HG03558 (cell line): Measurements from ENCODE around the gene CMTM6.
"Not testable (repeated sequence)": the region's sequence is repeated elsewhere in the genome, so short reads cannot be mapped to it uniquely, and the experiment has no call there.

Source experiments
- ATAC-seq: cut with Tn5 transposase; IDR thresholded peaks from one replicate; pipeline ENCODE4 v1.9.1; 2021; ENCODE audit warnings: moderate number of reproducible peaks; ENCODE audit not compliant: unreplicated experiment; ENCODE audit errors: extremely low read depth

The CMTM6 gene

GRCh38 chr3:32500880-32501782 is 1.5 kb downstream of the CMTM6 start:
- ATAC-seq: no peak

DNA sequence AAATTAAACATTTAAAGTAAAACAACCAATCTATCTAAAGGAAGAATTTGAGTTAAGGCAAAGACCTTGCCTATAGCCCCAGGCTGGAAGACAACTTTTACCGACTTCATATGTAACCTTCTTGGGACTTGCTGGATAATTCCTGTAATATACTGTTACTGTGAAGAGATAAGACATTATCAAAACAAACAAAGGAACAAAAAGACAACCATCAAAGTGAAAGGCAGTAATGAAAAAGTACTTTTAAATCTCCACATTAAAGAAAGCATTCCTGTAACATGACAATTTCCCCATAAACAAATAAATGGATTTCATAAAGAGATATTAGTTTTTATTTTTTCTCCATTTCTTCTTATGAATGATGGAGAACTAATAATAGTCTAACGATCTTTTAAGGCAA is 2.4 kb downstream of the CMTM6 start:
- ATAC-seq: no peak

- no peak for ATAC-seq
Observed at GRCh38 chr3:32499585-32499984, 3.1 kb downstream of the CMTM6 start.

DNA sequence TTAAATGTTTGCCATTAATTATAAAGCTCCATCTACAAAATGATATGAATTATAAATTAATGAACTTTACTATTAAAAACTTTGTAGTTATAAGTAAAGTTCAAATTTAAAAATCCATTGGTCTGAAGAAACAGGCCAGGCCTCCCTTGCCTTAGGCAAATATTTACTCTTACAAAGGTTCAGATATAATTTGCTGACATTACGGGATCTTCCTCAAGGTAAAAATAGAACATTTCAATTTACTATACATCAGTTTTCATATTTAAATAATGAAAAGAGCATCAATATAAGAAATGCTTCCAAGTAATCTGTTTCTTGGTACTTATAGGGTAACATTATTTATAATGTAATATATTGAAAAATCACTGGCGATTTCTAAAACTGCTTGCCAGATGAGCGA is 3.7 kb downstream of the CMTM6 start:
- no peak for ATAC-seq

- no peak for ATAC-seq
Observed at GRCh38 chr3:32498252-32498651, 4.4 kb downstream of the CMTM6 start.

DNA sequence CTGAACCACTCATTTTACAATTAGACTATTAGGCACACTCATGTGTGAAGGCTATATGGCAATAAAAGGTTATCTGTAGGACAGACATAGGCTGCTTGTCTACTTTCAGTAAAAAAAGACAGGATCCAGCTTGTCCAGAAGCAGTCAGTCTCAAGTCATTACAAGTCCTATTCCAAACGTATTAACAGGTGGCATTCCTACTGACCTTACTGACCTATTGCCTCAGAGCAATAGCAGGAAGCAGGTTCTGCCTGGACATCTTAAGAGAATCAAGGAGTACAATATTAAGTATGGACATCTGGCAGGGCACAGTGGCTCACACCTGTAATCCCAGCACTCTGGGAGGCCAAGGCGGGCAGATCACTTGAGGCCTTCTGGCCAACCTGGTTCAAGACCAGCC is 7.0 kb downstream of the CMTM6 start:
- no peak for ATAC-seq

GRCh38 chr3:32495085-32495484 is 7.6 kb downstream of the CMTM6 start:
- ATAC-seq: no peak

DNA sequence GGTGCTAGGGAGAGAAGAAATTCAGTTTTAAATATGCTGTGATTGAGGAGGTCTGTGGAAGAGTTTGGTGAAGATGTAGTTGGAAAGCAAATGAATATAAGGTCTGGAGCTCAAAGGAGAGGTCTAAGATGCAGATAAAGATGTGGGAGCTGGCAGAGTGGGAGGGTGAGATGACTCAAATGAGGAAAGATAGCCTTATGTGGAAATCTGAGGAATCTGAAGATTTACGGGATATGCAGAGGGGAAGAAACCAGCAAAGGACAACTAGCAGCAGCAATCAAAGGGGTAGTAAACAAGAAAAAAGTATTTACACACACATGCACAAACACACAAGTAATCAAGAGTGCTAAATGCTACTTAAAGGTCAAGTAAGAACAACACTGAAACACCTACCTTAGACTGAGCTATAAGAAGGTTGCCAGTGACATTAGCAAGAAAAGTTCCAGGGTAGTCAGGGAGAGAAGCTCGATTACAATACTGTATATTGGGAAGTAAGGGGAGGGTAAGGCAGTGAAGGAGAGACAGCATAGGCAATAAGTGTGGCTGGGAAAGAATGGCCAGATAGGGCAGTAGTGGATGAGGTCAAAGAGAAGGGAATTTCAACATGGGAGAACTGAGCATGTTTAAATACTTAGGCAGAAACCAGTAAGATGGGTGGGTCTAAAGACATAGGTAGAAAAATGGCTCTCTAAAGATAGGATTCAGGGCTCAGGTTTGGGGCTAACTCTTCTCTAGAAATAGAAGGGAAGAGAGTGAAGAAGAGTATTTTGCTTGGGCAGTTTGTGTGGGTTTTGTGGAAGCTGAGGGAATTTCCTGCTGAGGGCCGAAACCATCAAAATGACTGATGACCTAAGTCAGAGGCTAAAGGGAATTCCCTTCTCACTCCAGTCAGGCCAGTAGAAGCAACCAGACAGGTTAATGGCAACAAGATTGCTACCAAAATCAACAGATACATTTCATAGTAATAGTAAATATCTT is 8.9 kb downstream of the CMTM6 start:
- peak; percentile 79 for ATAC-seq

DNA sequence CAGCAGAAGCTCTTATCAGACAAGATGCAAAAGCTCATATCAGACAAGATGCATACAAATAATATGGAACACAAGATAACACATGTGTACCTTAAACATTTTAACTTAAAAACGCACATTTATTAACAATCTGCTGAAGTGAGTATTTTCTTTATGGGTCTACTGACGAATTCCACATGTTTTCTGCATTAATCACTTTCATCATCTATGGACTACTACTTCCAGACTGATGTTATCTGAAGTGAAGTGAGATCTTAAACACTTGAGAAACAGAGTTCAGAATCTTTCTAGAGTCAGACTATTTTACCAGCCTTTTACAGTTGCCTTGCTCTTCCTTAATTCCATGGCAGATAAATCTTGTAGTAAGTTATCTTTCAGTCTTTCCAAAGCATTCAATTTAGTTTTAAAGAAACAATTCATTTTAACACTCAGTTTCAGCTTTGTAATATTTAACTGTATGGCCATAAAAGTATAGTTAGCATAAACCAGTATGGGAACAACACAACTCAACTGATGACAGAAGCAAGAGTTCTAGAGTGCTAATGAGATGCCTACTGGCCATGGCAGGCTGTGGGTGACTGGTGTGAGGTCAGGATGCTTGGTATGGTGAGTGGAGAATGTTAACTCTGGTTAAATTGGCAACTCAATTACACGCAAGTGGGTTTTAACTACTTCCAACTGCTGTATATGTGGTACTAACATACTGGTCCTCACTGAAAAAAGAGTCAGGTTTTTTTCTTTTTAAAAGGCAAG is 9.8 kb downstream of the CMTM6 start:
- no peak for ATAC-seq

- ATAC-seq: no peak
Observed at GRCh38 chr3:32488474-32489008, 14.1 kb downstream of the CMTM6 start.

- ATAC-seq: no peak
Observed at GRCh38 chr3:32487781-32488473, 14.7 kb downstream of the CMTM6 start.

DNA sequence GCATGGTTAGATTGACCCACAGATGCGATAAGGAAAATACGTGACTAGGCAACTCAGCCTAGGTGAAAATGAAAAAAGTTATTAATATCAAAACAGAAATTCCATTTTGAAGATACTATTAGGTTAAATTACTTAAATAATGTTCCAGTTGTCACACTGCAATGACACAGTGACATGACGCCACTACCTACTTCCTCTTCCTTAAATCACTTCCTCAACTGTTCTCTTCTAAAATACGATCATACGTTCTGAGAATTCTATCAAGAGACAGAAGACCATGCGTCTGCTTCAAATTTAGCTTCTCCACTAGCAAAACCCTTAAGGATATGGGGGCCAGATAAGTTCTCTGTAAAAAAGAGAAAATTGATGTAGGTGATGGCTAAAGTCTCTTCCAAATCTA is 18.2 kb downstream of the CMTM6 start:
- ATAC-seq: no peak

GRCh38 chr3:32483772-32484171 is 18.9 kb downstream of the CMTM6 start:
- no peak for ATAC-seq

DNA sequence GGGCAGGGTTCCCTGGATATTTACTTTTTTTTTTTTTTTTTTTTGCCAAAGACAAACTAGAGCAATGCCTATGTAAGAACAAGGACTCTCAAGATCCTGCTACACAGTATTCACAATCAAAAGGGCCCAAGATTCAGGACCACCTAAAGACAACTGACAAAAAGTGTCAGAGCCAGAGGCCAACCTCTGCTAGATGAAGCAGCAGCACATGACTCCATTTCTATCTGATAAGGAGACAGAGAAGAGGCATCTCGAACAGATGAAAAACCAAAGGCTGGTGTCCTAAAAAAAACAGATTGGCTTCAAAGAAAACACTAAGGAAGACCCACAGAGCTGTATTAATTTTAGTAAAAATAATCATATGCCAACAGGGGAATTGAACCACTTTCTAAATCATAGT is 20.0 kb downstream of the CMTM6 start:
- ATAC-seq: no peak

DNA sequence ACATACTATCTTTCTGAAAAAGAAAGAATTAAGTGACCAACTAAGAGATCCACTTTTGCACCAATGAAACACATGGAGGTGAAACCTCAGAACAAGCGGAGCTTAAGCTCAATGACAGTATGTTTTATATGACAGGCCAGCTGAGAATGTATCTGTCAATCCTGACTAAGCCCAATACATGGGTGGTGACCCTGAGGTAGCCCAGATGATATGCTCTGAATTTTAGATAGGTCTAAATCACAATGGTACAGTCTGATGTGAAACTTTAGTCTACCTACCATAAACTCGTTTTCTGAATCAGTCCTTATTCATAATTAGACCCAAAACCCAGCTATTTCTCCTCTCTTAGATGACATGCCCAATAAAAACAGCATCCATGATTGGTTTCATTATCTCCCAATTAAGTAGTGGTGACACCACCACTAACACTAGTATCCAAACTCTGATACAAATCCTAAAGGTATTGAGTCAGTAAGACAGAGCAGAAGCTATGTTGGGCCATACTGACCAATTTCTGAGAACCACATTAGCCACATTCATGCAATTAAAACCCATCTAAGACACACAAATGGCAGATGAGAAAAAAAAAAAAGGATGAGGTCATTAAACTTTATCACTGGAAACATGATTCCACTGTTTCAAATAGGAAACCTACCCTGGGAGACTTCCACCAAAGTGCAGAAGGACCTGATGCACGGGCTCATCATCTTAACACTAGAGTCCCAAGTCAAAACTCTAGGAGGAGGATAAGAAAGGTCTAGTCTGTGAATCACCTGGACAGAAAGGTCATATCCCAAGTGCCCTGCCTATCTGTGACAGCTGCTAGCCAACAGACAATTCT is 20.6 kb downstream of the CMTM6 start:
- ATAC-seq: no peak

- no peak for ATAC-seq
Observed at GRCh38 chr3:32480604-32481003, 22.0 kb downstream of the CMTM6 start.

- ATAC-seq: no peak
Observed at GRCh38 chr3:32474201-32474600, 28.5 kb downstream of the CMTM6 start.

- not testable (repeated sequence) for ATAC-seq
Observed at GRCh38 chr3:32472151-32472550, 30.5 kb downstream of the CMTM6 start.

- ATAC-seq: no peak
Observed at GRCh38 chr3:32471246-32471645, 31.4 kb downstream of the CMTM6 start.
